Natural killer cell (primary cell): ENCODE measurements around the gene TRPC3. TPM values are rescaled to one million over a fixed set of nuclear protein-coding genes. Genes with fewer than 3 reads are reported as not detected.

Experiments used
- ATAC-seq, 3 donors: fragments of 150-1000 bp in 2 of 3; fragments of 200-7000 bp in 1 of 3; cut with Tn5 transposase; 1 replicate in 1 of 3; 2 replicates in 2 of 3; pipeline ENCODE4 v1.10.0; 2021; ENCODE audit warnings: mild to moderate bottlenecking in 2 of 3, moderate library complexity in 2 of 3
- DNase-seq, 2 donors: peaks; one replicate each; pipeline versions ENCODE4 v3.0.0 to v3.0.0-alpha.2; 2013 to 2021; ENCODE audit warnings: mixed read lengths in 1 of 2
- H3K27ac ChIP-seq: one replicate; pipeline ENCODE4 v1.5.1; 2013; ENCODE audit warnings: mild to moderate bottlenecking, low read length
- H3K27me3 ChIP-seq: one replicate; pipeline ENCODE4 v1.6.1; 2013; ENCODE audit warnings: low read length; ENCODE audit not compliant: control insufficient read depth, insufficient read depth
- H3K36me3 ChIP-seq: one replicate; pipeline ENCODE4 v1.6.1; 2013; ENCODE audit warnings: low read length; ENCODE audit not compliant: control insufficient read depth, insufficient read depth
- H3K4me1 ChIP-seq: one replicate; pipeline ENCODE4 v1.6.1; 2013; ENCODE audit warnings: low read length; ENCODE audit not compliant: control insufficient read depth, insufficient read depth
- H3K4me3 ChIP-seq: one replicate; pipeline ENCODE4 v1.5.1; 2013; ENCODE audit warnings: low read length
- H3K9me3 ChIP-seq: one replicate; pipeline ENCODE4 v1.6.1; 2013; ENCODE audit warnings: low read length; ENCODE audit not compliant: control insufficient read depth, insufficient read depth
- H3K27ac Mint-ChIP-seq, 2 donors: one replicate each; pipeline ENCODE4 v1.8.0; 2022; ENCODE audit warnings: mild to moderate bottlenecking in 2 of 2, mixed read lengths in 2 of 2, moderate library complexity in 1 of 2
- H3K27me3 Mint-ChIP-seq, 2 donors: one replicate each; pipeline ENCODE4 v1.8.0; 2022; ENCODE audit warnings: low read depth in 2 of 2, mixed read lengths in 2 of 2
- H3K36me3 Mint-ChIP-seq: one replicate; pipeline ENCODE4 v1.8.0; 2022; ENCODE audit warnings: mixed read lengths
- H3K4me1 Mint-ChIP-seq, 2 donors: one replicate each; pipeline ENCODE4 v1.8.0; 2022; ENCODE audit warnings: mixed read lengths in 2 of 2
- H3K4me3 Mint-ChIP-seq: one replicate; pipeline ENCODE4 v1.8.0; 2022; ENCODE audit warnings: mild to moderate bottlenecking, moderate library complexity, mixed read lengths
- H3K9me3 Mint-ChIP-seq, 2 donors: one replicate each; pipeline ENCODE4 v1.8.0; 2022; ENCODE audit warnings: mixed read lengths in 2 of 2
- CTCF ChIP-seq: fragments of 200-600 bp; IDR thresholded peaks from one replicate; pipeline ENCODE4 v1.8.0; 2022; ENCODE audit warnings: antibody characterized with exemption
- WGBS: methylation state at CpG from one replicate; pipeline ENCODE4 v1.1.7; 2013; ENCODE audit warnings: missing lambda C conversion rate; ENCODE audit not compliant: insufficient coverage; 5-methylcytosine and 5-hydroxymethylcytosine counted together
- intact Hi-C: fragments of 100-400 bp; cut with micrococcal nuclease; formaldehyde crosslinking; loops from one replicate; pipeline ENCODE4 v1.14.2; 2022
- total RNA-seq, 4 donors: library from RNA; stranded (reverse); fragments of 120-200 nt in 1 of 4; gene quantifications; one replicate each; pipeline versions ENCODE4 v1.2.3 to v1.2.4, GENCODE V29; 2013 to 2022

Gene TRPC3
- total RNA-seq, 3 donors from 2014 or later (not counting 1 experiment from before 2014, with no cell fraction given): 0.34 to 0.88 (median 0.49) TPM

- Mint-ChIP-seq H3K27me3 (peaks cover 34 to 64% of the 10 kb centered on the region in 2 donors), H3K4me1 (no peaks in the 10 kb centered on the region), H3K4me3 (no peak overlapping the region), H3K27ac (no peak overlapping the region), H3K36me3 (no peaks in the 10 kb centered on the region), H3K9me3 (no peaks in the 10 kb centered on the region)
- TF ChIP-seq CTCF: no peak
- ATAC-seq (no peak), DNase-seq (no peak)
- Histone ChIP-seq H3K4me1 (no peaks in the 10 kb centered on the region), H3K9me3 (no peaks in the 10 kb centered on the region), H3K36me3 (no peaks in the 10 kb centered on the region), H3K27ac (no peak overlapping the region), H3K27me3 (peaks cover 8% of the 10 kb centered on the region), H3K4me3 (no peak overlapping the region)
- intact Hi-C loops: no loop called here
- 96% methylated on average over 2 of the region's 4 CpGs for WGBS
Observed at GRCh38 chr4:121877041-121877773, 74.7 kb downstream of the TRPC3 start.

GRCh38 chr4:121876070-121876469 is 75.8 kb downstream of the TRPC3 start:
- Histone ChIP-seq H3K9me3 (no peaks in the 10 kb centered on the region), H3K36me3 (no peaks in the 10 kb centered on the region), H3K27me3 (peaks cover 8% of the 10 kb centered on the region), H3K4me1 (no peaks in the 10 kb centered on the region), H3K27ac (no peak overlapping the region), H3K4me3 (no peak overlapping the region)
- H3K27ac Mint-ChIP-seq: no peak overlapping the region
- peaks cover 25 to 59% of the 10 kb centered on the region in 2 donors for H3K27me3 Mint-ChIP-seq
- no peak for DNase-seq
- no peak for ATAC-seq
- no peaks in the 10 kb centered on the region for H3K4me1 Mint-ChIP-seq
- H3K9me3 Mint-ChIP-seq: no peaks in the 10 kb centered on the region
- no peak for TF ChIP-seq CTCF
- H3K36me3 Mint-ChIP-seq: no peaks in the 10 kb centered on the region
- no peak overlapping the region for H3K4me3 Mint-ChIP-seq
- intact Hi-C loops: no loop called here
- WGBS: 94% methylated on average over 5 of the region's 6 CpGs

- intact Hi-C loops: no loop called here
- Histone ChIP-seq H3K4me1 (no peaks in the 10 kb centered on the region), H3K9me3 (no peaks in the 10 kb centered on the region), H3K36me3 (no peaks in the 10 kb centered on the region), H3K4me3 (no peak overlapping the region), H3K27ac (no peak overlapping the region), H3K27me3 (peaks cover 6% of the 10 kb centered on the region)
- Mint-ChIP-seq H3K4me1 (no peaks in the 10 kb centered on the region), H3K36me3 (no peaks in the 10 kb centered on the region), H3K27ac (no peak overlapping the region), H3K9me3 (no peaks in the 10 kb centered on the region), H3K27me3 (peaks cover 22 to 57% of the 10 kb centered on the region in 2 donors), H3K4me3 (no peak overlapping the region)
- no peak for TF ChIP-seq CTCF
- 80% methylated on average over 2 of the region's 2 CpGs for WGBS
- no peak for DNase-seq
- no peak for ATAC-seq
Observed at GRCh38 chr4:121875652-121876051, 76.2 kb downstream of the TRPC3 start.

GRCh38 chr4:121873604-121874003 is 78.3 kb downstream of the TRPC3 start:
- H3K27ac Mint-ChIP-seq: no peak overlapping the region
- ATAC-seq (no peak), DNase-seq (no peak)
- peaks cover 15 to 45% of the 10 kb centered on the region in 2 donors for H3K27me3 Mint-ChIP-seq
- no peak for TF ChIP-seq CTCF
- no peaks in the 10 kb centered on the region for H3K36me3 Mint-ChIP-seq
- no peaks in the 10 kb centered on the region for H3K9me3 ChIP-seq
- no peaks in the 10 kb centered on the region for H3K36me3 ChIP-seq
- intact Hi-C loops: no loop called here
- no peak overlapping the region for H3K4me3 ChIP-seq
- H3K27me3 ChIP-seq: peaks cover 4% of the 10 kb centered on the region
- WGBS: 23% methylated on average over 3 of the region's 3 CpGs
- H3K9me3 Mint-ChIP-seq: no peaks in the 10 kb centered on the region
- H3K4me3 Mint-ChIP-seq: no peak overlapping the region
- peaks cover 14 to 18% of the 10 kb centered on the region in 2 donors for H3K4me1 Mint-ChIP-seq
- H3K27ac ChIP-seq: no peak overlapping the region
- H3K4me1 ChIP-seq: peaks cover 8% of the 10 kb centered on the region
